HG03108 (cell line): ENCODE results near the gene SWT1.
"Not testable (repeated sequence)": the region's sequence is repeated elsewhere in the genome, so short reads cannot be mapped to it uniquely, and the experiment has no call there.

Experiments
- ATAC-seq: cut with Tn5 transposase; IDR thresholded peaks from one replicate; pipeline ENCODE4 v1.9.1; 2021; ENCODE audit warnings: moderate library complexity; ENCODE audit not compliant: unreplicated experiment

Gene SWT1

DNA sequence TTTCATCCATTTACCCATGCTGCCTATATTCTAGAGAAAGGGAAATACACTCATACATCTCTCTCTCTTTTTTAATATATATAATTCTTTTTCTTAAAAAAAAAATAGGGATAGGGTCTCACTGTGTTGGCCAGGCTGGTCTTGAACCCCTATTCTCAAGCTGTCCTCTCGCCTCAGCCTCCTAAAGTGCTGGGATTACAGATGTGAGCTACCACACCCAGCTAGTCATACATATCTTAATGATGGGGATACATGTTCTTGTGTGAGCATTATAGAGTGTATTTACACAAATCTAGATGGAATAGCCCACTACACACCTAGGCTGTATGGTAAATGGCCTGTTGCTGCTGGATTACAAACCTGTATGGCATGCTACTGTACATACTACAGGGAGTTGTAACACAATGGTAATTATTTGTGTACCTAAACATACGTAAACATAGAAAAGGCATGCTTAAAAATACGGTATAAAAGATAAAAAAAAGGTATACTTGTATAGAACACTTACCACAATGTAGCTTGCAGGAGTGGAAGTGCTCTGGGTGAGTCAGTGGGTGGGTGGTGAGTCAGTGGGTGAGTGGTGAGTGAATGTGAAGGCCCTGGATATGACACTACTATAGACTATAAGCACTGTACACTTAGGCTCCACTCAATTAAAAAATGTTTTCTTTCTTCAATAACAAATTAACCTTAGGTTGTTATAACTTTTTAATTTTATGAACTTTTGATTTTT, 87.2 kb downstream of the SWT1 start:
- ATAC-seq, result no peak

DNA sequence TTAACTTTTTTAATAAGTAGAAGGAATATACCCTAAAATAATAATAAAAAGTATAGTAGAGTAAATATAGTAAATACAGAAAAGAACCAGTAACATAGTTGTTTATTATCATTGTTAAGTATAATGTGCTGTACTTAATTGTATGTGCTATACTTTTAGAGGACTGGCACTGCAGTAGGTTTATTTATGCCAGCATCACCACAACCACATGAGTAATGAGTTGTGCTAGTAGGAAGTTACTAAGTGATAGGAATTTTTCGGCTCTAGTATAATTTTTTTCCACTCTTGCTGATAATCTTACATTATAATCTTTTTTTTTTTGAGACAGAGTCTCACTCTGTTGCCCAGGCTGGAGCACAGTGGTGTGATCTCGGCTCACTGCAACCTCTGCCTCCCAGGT, 88.5 kb downstream of the SWT1 start:
- no peak for ATAC-seq

DNA sequence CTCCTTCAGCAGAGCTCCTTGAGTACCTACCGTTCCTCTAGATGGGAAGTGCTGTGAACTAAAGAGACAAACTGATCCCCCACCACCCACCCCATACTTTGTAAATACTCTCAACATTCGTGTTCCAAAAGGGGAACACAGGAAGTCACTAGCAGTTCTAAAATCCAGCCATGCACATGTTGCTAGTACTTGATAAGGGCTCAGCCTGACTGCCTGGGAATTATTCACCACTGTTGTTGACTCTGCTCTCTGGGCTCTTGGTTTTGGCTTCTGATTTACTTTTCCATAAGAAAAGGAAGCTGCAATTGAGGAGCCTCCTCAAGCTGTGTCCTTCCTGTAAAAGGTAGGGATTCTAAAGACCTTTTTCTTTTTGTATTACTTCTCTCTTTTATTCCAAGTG, 92.6 kb downstream of the SWT1 start:
- no peak for ATAC-seq

DNA sequence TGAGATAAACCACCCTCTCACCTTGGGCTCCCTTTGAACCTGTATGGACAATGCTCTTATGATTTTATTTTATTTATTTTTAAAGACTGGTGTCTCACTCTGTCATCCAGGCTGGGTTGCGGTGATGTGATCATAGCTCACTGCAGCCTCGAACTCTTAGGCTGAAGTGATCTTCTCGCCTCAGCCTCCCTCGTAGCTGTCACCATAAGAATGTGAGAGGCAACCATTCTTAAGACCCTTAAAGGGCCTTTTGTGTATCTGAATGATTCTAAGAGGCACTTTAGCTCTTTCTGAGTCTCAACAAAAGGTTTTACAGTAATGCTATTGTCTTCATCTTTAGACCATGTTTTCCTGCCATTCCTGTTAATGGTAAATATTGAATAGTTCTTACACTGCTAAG, 93.1 kb downstream of the SWT1 start:
- no peak for ATAC-seq

DNA sequence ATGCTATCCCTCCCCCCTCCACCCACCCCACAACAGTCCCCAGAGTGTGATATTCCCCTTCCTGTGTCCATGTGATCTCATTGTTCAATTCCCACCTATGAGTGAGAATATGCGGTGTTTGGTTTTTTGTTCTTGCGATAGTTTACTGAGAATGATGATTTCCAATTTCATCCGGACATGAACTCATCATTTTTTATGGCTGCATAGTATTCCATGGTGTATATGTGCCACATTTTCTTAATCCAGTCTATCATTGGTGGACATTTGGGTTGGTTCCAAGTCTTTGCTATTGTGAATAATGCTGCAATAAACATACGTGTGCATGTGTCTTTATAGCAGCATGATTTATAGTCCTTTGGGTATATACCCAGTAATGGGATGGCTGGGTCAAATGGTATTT, 95.0 kb downstream of the SWT1 start:
- not testable (repeated sequence) for ATAC-seq

DNA sequence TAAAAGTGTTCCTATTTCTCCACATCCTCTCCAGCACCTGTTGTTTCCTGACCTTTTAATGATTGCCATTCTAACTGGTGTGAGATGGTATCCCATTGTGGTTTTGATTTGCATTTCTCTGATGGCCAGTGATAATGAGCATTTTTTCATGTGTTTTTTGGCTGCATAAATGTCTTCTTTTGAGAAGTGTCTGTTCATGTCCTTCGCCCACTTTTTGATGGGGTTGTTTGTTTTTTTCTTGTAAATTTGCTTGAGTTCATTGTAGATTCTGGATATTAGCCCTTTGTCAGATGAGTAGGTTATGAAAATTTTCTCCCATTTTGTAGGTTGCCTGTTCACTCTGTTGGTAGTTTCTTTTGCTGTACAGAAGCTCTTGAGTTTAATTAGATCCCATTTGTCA, 95.4 kb downstream of the SWT1 start:
- ATAC-seq, result not testable (repeated sequence)

DNA sequence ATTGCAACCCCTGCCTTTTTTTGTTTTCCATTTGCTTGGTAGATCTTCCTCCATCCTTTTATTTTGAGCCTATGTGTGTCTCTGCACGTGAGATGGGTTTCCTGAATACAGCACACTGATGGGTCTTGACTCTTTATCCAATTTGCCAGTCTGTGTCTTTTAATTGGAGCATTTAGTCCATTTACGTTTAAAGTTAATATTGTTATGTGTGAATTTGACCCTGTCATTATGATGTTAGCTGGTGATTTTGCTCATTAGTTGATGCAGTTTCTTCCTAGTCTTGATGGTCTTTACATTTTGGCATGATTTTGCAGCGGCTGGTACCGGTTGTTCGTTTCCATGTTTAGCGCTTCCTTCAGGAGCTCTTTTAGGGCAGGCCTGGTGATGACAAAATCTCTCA, 98.6 kb downstream of the SWT1 start:
- ATAC-seq, result not testable (repeated sequence)

DNA sequence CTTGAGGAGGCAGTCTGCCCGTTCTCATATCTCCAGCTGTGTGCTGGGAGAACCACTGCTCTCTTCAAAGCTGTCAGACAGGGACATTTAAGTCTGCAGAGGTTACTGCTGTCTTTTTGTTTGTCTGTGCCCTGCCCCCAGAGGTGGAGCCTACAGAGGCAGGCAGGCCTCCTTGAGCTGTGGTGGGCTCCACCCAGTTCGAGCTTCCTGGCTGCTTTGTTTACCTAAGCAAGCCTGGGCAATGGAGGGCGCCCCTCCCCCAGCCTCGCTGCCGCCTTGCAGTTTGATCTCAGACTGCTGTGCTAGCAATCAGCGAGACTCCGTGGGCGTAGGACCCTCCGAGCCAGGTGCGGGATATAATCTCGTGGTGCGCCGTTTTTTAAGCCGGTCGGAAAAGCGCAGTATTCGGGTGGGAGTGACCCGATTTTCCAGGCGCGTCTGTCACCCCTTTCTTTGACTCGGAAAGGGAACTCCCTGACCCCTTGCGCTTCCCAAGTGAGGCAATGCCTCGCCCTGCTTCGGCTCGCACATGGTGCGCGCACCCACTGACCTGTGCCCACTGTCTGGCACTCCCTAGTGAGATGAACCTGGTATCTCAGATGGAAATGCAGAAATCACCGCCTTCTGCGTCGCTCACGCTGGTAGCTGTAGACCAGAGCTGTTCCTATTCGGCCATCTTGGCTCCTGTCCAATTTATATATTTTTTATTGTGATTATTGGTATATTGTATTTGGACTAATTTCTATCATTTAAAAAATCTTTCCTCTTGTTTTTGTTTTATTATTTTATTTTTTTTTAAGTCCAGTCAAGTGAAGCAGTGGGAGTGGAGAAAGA, 100.4 kb downstream of the SWT1 start:
- not testable (repeated sequence) for ATAC-seq

DNA sequence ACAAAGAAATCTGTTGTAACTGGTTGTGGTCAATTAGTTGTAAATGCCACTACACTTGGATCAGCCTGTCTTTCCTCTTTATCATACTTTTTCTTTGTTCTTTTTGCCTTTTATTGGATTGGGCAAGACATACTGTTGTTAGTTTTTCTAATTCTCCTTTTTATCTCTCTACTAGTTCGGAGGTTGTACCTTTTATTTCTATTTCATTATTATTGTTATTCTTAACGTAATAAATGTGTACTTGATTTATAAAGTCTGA, 100.9 kb downstream of the SWT1 start:
- no peak for ATAC-seq

DNA sequence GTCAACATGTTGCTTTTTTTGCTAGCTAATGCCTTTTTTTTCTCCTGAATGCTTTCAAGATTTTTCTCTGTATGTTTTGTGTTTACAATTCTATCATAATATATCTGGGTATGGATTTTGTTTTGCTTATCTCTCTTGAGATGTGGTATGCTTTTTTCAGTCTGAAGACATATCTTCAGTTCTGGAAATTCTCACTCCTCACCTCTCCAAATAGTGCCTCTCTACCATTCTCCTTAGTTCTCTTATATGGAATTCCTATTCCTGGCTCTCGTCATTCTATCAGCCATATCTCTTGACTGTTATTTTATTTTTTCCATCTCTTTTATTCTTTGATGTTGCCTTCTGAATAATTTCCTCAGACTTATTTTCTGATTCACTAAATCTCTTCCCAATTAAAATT, 101.7 kb downstream of the SWT1 start:
- ATAC-seq, result no peak

DNA sequence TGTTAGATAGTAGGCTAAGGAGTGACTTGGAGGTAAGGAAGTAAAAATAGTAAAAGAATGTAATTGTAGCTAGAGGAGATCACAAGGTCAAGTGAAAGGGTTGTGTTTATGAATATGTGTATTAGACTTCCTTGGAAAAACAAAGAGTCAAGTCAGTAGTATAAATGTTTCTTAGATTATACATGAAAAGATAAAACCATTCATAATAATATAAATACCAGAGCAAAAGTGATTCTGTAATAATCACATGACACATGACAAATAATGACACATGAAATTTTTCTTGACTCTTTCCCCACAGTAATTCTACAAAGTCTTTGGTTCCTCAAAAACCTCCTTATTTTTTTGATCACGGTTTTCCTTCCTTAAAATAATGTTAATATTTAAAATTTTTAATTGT, 103.6 kb downstream of the SWT1 start:
- no peak for ATAC-seq

DNA sequence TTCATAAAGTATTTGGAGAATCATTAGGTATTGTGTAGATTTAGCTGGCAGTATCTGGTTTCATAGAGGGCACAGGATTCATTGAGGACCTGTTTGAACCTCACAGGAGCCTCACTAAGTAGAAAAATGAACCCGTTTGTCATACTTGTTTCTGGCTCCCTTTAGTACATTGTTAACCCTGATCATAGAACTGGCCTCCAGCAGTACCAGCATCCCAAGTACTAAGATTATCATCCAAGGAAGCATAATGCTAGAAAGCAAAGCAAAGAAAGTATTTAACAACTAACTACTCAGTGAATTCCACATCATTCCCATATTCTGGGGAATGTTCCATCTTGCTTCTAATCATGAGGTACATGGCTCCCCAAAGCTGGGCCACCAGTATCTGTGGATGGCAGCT, 105.2 kb downstream of the SWT1 start:
- no peak for ATAC-seq

DNA sequence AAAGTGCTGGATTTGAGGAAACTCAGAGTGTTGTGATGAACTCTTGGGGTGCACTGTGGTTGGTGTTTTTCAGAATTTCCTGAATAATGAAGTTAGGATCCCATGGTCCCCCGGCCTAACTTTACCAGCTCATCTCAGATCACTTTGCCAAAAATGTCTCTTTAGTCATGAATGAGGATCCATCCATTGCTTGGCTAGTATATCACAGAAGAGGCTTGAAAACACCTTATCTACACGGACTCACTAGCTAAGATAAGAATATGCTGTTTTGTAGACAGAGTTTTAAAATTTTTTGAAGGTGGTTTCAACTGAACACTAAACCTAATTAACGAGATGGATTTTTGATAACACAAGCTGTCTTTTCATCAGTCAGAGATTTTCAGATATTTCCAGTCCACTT, 106.3 kb downstream of the SWT1 start:
- ATAC-seq, result no peak

DNA sequence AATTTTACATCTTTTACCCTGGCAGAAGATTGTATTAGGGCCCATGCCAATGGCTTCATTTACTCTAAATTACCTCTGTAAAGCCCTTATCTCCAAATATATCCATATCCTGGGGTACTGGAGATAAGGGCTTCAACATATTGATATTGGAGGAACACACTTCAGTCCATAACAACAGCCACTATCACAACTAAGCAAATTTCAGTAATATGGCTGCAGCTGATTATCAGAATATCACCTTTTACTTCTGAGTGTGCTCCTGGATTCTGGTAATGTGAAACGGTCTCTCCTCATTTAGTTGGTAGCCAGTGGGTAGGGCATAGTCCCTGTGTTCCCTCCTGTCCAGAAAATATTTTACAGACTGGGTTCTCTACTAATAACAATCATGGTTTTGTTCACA, 106.8 kb downstream of the SWT1 start:
- no peak for ATAC-seq

DNA sequence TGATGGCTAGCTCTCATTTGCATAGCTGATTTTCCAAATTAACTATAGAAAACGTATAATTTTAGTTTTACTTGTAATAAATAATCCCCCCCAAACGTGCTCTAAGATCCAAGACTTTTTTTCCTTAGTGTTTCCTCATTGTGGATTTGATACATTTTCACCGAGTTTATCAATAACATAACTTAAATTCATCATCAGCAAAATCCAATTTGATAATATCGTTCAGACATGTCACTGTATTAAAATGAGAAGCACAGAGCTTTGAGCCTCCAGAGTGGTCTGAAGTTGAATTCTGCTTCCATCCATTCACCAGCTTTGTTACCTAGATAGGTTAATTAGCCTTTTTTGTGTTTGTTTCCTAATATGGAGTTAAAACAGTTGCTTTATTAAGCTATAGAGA, 108.3 kb downstream of the SWT1 start:
- ATAC-seq, result no peak

DNA sequence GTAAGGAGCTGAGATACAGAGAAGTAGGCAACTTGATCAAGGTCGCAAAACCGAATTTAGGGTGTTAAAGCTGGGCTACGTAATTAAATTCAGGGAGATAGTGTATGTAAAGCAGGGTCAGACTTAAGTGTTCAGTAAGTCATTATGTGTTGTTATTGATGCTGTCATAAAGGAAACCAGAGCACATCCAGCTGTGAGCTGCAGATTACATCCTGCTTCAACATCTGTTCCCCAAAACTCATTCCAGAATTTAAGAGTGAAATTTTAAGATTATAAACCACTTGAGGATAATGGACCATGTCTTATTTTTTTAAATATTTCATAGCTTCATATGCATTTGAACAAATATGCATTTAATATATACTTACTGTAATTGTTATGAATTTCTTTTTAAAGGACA, 110.3 kb downstream of the SWT1 start:
- ATAC-seq, result no peak

DNA sequence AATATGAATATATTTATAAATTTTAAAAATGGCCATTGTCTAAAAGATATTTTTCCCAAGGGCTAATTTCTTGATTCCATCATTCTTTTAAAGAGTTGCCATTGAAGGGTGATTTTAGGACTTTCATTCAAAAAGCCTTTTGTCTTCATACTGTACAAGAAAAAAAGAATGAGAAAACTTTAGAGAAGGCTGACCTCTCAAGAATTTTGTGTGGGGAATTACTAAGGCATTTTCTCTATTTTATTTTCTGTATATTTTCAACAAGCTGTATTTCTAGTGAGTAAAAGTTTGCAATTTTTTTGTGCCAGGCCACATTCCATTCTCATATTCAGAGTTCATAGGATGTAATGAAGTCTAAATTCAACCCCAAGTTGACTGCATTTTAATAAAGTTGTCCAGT, 110.7 kb downstream of the SWT1 start:
- ATAC-seq, result no peak

DNA sequence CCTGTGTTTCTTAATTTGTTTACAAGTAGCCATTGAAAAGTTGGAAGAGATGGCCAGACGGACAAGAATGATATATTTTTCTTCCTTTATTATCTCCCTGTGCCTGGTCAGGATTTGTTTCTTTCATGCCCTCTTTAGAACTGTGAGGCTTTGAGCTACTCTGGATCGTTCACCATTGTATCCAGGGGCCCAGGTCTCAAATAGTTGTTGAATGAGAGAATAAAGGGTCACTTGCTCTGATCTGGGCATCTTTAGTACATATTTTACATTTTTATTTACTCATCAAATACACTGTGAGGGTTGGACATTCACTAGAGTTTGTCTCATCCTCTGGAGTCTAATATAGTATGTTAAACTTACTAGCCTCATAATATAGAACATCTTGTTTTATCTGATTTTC, 111.4 kb downstream of the SWT1 start:
- no peak for ATAC-seq

DNA sequence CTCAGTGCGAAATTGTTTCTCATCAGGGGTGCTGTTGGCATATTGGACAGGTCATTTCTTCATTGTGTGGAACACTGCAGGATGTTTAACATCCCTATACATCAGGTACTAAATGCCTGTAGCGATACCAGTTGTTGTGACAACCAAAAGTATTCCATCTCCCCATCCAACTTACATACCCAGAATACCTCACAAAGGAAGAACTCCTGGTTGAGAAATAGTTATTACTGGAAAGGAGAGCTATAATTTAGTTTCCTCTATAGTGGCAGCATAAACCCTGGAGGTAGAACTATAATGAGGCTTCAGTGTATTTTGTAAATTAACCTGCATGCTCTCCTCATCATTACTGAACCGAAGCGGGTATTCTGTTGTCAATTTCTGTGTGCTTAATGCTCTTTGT, 115.0 kb downstream of the SWT1 start:
- ATAC-seq, result no peak

DNA sequence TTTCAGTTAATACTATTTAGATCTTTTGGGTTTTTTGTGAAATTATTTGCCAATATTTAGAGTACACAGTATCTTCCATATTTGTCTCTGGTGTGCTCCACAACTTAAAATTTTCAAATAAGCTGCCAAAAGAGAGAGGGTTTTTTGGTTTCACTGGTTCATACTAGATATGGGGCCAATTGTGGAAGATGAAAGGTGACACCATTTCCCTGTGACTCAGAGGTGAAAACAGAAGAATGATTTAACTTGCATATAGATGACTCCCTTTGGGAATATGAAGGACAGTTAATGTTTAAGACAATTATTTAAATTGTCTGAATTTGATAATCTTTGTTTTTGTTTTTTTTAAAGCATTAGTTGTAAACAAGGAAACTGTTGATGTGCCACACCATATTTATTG, 122.6 kb downstream of the SWT1 start:
- no peak for ATAC-seq

DNA sequence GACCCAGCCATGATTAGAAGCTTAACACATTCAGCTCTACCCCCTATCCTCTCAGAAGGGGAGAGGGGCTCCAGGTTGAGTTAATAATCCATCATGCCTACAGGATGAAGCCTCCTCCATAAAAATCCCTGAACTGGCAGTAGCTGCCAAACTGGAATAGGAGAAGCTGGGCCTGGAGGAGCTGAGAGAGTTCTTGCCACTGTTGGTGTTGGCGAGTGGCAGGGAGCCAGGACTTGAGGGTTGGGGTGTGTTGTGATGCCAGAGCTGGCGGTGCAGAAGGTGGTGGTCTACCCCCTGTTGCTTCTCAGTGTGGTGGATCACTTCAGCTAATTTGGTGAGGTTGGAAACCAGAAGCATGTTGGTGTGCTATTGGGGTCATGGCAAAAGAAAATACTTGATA, 123.6 kb downstream of the SWT1 start:
- ATAC-seq, result no peak

DNA sequence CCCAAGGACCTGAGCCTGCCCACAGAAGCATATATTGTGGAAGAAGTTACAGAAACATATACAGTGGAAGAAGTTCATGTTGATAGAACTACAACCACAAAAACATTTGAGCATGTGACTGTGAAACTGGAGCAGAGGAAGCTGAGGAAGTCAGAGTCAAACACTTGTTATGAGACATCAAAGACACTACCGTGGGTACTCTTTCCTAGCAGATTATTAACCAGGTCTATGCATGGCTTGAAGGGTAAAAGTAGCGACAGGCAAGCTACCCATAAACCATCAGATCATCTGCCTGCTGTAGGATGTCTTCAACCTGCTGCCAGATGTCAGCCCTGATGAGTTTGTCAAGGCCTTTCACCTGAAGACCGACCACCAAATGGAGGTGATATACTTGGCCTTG, 124.3 kb downstream of the SWT1 start:
- peak; percentile 97 for ATAC-seq

DNA sequence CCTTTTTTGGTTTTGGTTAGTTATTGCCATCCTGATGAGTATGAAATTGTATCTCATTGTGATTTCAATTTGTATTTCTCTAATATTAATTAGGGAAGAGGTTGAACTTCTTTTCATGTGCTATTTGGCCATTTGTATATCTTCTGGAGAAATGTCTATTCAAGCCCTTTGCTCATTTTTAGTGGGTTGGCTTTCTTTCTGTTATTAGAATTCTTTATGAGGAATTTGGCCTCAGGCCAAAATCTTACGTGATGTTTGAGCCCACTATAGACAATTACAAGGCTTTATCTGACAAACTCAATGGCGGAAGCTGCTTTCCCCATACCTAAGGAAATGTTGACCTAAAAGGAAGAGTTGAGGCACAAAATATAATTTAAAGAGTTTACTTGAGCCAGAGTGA, 127.1 kb downstream of the SWT1 start:
- ATAC-seq, result no peak
